CD4-positive, alpha-beta memory T cell (primary cell): ENCODE results near the gene G6PC3. TPM values are rescaled to one million over a fixed set of nuclear protein-coding genes. Genes with fewer than 3 reads are reported as not detected.

ENCODE experiments used
- CTCF ChIA-PET: fragments of 350-600 bp; sonication (Branson Sonifier 250); formaldehyde crosslinking; loops from one replicate; lab custom pipeline; 2021; ENCODE audit warnings: inconsistent platforms; ENCODE audit not compliant: partially characterized antibody; lab: Charles Lee
- POLR2A ChIA-PET: fragments of 350-600 bp; sonication (Branson Sonifier 250); formaldehyde crosslinking; loops from one replicate; lab custom pipeline; 2021; ENCODE audit not compliant: partially characterized antibody; lab: Charles Lee
- DNase-seq, 5 donors: peaks; one replicate each; pipeline versions ENCODE4 v3.0.0 to v3.0.0-alpha.2; 2020 to 2022; ENCODE audit warnings: mixed read lengths in 1 of 5
- H3K27ac ChIP-seq: one replicate; pipeline ENCODE4 v1.7.0; 2013; ENCODE audit warnings: low read depth, low read length
- H3K27me3 ChIP-seq: 2 replicates; pipeline ENCODE4 v1.7.0; 2013; ENCODE audit warnings: mild to moderate bottlenecking, low read length, moderate library complexity; ENCODE audit not compliant: insufficient read depth
- H3K36me3 ChIP-seq: 2 replicates; pipeline ENCODE4 v1.7.0; 2013; ENCODE audit warnings: mild to moderate bottlenecking, low read length, moderate library complexity; ENCODE audit not compliant: insufficient read depth
- H3K4me1 ChIP-seq: 2 replicates; pipeline ENCODE4 v1.7.0; 2013; ENCODE audit warnings: mild to moderate bottlenecking, low read length, moderate library complexity; ENCODE audit not compliant: insufficient read depth
- H3K4me3 ChIP-seq, 2 donors: one replicate each; pipeline ENCODE4 v1.7.0; 2013; ENCODE audit warnings: low read length in 2 of 2, mild to moderate bottlenecking in 1 of 2
- H3K9me3 ChIP-seq, 2 donors: one replicate each; pipeline ENCODE4 v1.7.0; 2013; ENCODE audit warnings: low read length in 2 of 2, control low read depth in 1 of 2; ENCODE audit not compliant: control insufficient read depth in 1 of 2
- H3K27ac Mint-ChIP-seq, 7 donors: one replicate each; pipeline ENCODE4 v1.8.0; 2020 to 2021; ENCODE audit warnings: mixed read lengths in 7 of 7, mild to moderate bottlenecking in 6 of 7, inconsistent platforms in 3 of 7, moderate library complexity in 3 of 7
- H3K27me3 Mint-ChIP-seq, 2 donors: one replicate each; pipeline ENCODE4 v1.8.0; 2020 to 2021; ENCODE audit warnings: mixed read lengths in 2 of 2
- H3K36me3 Mint-ChIP-seq, 2 donors: one replicate each; pipeline ENCODE4 v1.8.0; 2020 to 2021; ENCODE audit warnings: mixed read lengths in 2 of 2, inconsistent platforms in 1 of 2, mild to moderate bottlenecking in 1 of 2
- H3K4me1 Mint-ChIP-seq, 4 donors: one replicate each; pipeline ENCODE4 v1.8.0; 2020 to 2021; ENCODE audit warnings: mixed read lengths in 4 of 4, mild to moderate bottlenecking in 1 of 4
- H3K4me3 Mint-ChIP-seq, 8 donors: one replicate each; pipeline ENCODE4 v1.8.0; 2020 to 2021; ENCODE audit warnings: mixed read lengths in 8 of 8, mild to moderate bottlenecking in 7 of 8, moderate library complexity in 6 of 8, inconsistent platforms in 3 of 8
- H3K9me3 Mint-ChIP-seq, 8 donors: one replicate each; pipeline ENCODE4 v1.8.0; 2020 to 2021; ENCODE audit warnings: mixed read lengths in 8 of 8, mild to moderate bottlenecking in 5 of 8, inconsistent platforms in 3 of 8, moderate library complexity in 1 of 8
- intact Hi-C: fragments of 100-400 bp; cut with micrococcal nuclease; formaldehyde crosslinking; loops from one replicate; pipeline ENCODE4 v1.15.1; 2023
- polyA plus RNA-seq, 2 donors: library from polyadenylated mRNA; unstranded; fragments of 300-500 nt; fragmentation: Illumina TruSeq; gene quantifications; one replicate each; pipeline ENCODE4 v1.2.3, GENCODE V29; 2021
- total RNA-seq, 2 experiments: library from RNA; stranded (reverse); gene quantifications; one replicate each; pipeline ENCODE4 v1.2.3, GENCODE V29; 2021

The G6PC3 gene
- total and polyA plus RNA-seq, 4 experiments from 2014 or later: 10.6 to 17.9 (median 13.7) TPM

GRCh38 chr17:44075598-44076293 is 5.2 kb downstream of the G6PC3 start:
- no peaks in the 10 kb centered on the region for H3K27me3 Mint-ChIP-seq
- peaks cover 14% of the 10 kb centered on the region for H3K4me1 ChIP-seq
- no peaks in the 10 kb centered on the region for H3K9me3 ChIP-seq
- intact Hi-C loops: no loop called here
- H3K27ac Mint-ChIP-seq: peak overlapping the region in 3 of 7 donors; percentile 13 to 68 (median 35)
- CTCF ChIA-PET: no interaction called here
- no peak overlapping the region for H3K4me3 Mint-ChIP-seq
- H3K4me3 ChIP-seq: no peak overlapping the region
- H3K36me3 ChIP-seq: peaks cover 15% of the 10 kb centered on the region
- POLR2A ChIA-PET: no interaction called here
- peaks cover 0 to 2% (median 0%) of the 10 kb centered on the region in 8 donors for H3K9me3 Mint-ChIP-seq
- no peak for DNase-seq
- H3K27me3 ChIP-seq: no peaks in the 10 kb centered on the region
- peaks cover 10 to 20% (median 15%) of the 10 kb centered on the region in 4 donors for H3K4me1 Mint-ChIP-seq
- peaks cover 5 to 39% of the 10 kb centered on the region in 2 donors for H3K36me3 Mint-ChIP-seq
- H3K27ac ChIP-seq: no peak overlapping the region

GRCh38 chr17:44076716-44077594 is 6.4 kb downstream of the G6PC3 start:
- Histone ChIP-seq H3K4me3 (no peak overlapping the region), H3K27me3 (no peaks in the 10 kb centered on the region), H3K27ac (no peak overlapping the region), H3K36me3 (peaks cover 17% of the 10 kb centered on the region), H3K4me1 (peaks cover 2% of the 10 kb centered on the region), H3K9me3 (no peaks in the 10 kb centered on the region)
- no peaks in the 10 kb centered on the region for H3K27me3 Mint-ChIP-seq
- peaks cover 0 to 2% (median 0%) of the 10 kb centered on the region in 8 donors for H3K9me3 Mint-ChIP-seq
- peaks cover 1 to 8% (median 5%) of the 10 kb centered on the region in 4 donors for H3K4me1 Mint-ChIP-seq
- POLR2A ChIA-PET: no interaction called here
- H3K4me3 Mint-ChIP-seq: no peak overlapping the region
- DNase-seq: no peak
- peak overlapping the region in 4 of 7 donors; percentile 24 to 72 (median 43) for H3K27ac Mint-ChIP-seq
- intact Hi-C loops: no loop called here
- H3K36me3 Mint-ChIP-seq: peaks cover 6 to 37% of the 10 kb centered on the region in 2 donors
- CTCF ChIA-PET: no interaction called here

- Histone ChIP-seq H3K4me3 (no peak overlapping the region), H3K27me3 (no peaks in the 10 kb centered on the region), H3K27ac (no peak overlapping the region), H3K9me3 (no peaks in the 10 kb centered on the region), H3K4me1 (no peaks in the 10 kb centered on the region), H3K36me3 (peaks cover 19% of the 10 kb centered on the region)
- no peak overlapping the region for H3K4me3 Mint-ChIP-seq
- no peak overlapping the region for H3K27ac Mint-ChIP-seq
- CTCF ChIA-PET: no interaction called here
- no peaks in the 10 kb centered on the region for H3K27me3 Mint-ChIP-seq
- no peak for DNase-seq
- intact Hi-C loops: no loop called here
- H3K4me1 Mint-ChIP-seq: peaks cover 0 to 5% (median 2%) of the 10 kb centered on the region in 4 donors
- peaks cover 0 to 2% (median 0%) of the 10 kb centered on the region in 8 donors for H3K9me3 Mint-ChIP-seq
- H3K36me3 Mint-ChIP-seq: peaks cover 11 to 43% of the 10 kb centered on the region in 2 donors
- POLR2A ChIA-PET: no interaction called here
These were observed 7.0 kb downstream of the G6PC3 start for GRCh38 chr17:44077595-44077909.

- no peaks in the 10 kb centered on the region for H3K27me3 ChIP-seq
- CTCF ChIA-PET: interaction anchor here (0.6 kb wide), 1 partner anchor 121 kb away, joined by 4 read pairs; no protein-coding TSS in a partner anchor
These were observed 7.9 kb downstream of the G6PC3 start for GRCh38 chr17:44078412-44078811.

GRCh38 chr17:44079877-44080821 is 9.6 kb downstream of the G6PC3 start:
- ChIA-PET CTCF (no interaction called here), POLR2A (no interaction called here)
- no peak overlapping the region for H3K4me3 ChIP-seq
- no peaks in the 10 kb centered on the region for H3K9me3 ChIP-seq
- Mint-ChIP-seq H3K4me3 (no peak overlapping the region), H3K36me3 (peaks cover 14 to 58% of the 10 kb centered on the region in 2 donors), H3K27me3 (no peaks in the 10 kb centered on the region), H3K9me3 (peaks cover 0 to 3% (median 0%) of the 10 kb centered on the region in 8 donors), H3K4me1 (no peaks in the 10 kb centered on the region), H3K27ac (peak overlapping the region in 2 of 7 donors; percentile 71 to 74)
- peaks cover 23% of the 10 kb centered on the region for H3K36me3 ChIP-seq
- H3K27ac ChIP-seq: no peak overlapping the region
- intact Hi-C loops: no loop called here
- no peak for DNase-seq
- no peaks in the 10 kb centered on the region for H3K4me1 ChIP-seq
- H3K27me3 ChIP-seq: no peaks in the 10 kb centered on the region

More at GRCh38 chr17:44078412-44078811, 7.9 kb downstream of the G6PC3 start:
- no peak for DNase-seq
- intact Hi-C loops: no loop called here
- peaks cover 19% of the 10 kb centered on the region for H3K36me3 ChIP-seq
- H3K4me1 ChIP-seq: no peaks in the 10 kb centered on the region
- H3K9me3 Mint-ChIP-seq: peaks cover 0 to 2% (median 0%) of the 10 kb centered on the region in 8 donors
- no peaks in the 10 kb centered on the region for H3K4me1 Mint-ChIP-seq
- H3K27ac Mint-ChIP-seq: peak overlapping the region in 1 of 7 donors; percentile 4
- no peaks in the 10 kb centered on the region for H3K9me3 ChIP-seq
- POLR2A ChIA-PET: interaction anchor here (0.8 kb wide), 1 partner anchor 12 kb away, joined by 3 read pairs; no protein-coding TSS in a partner anchor
- no peak overlapping the region for H3K4me3 ChIP-seq
- H3K36me3 Mint-ChIP-seq: peaks cover 14 to 49% of the 10 kb centered on the region in 2 donors
- no peak overlapping the region for H3K27ac ChIP-seq
- H3K4me3 Mint-ChIP-seq: no peak overlapping the region
- H3K27me3 Mint-ChIP-seq: no peaks in the 10 kb centered on the region

- Histone ChIP-seq H3K27ac (no peak overlapping the region), H3K27me3 (no peaks in the 10 kb centered on the region), H3K9me3 (no peaks in the 10 kb centered on the region), H3K4me3 (no peak overlapping the region), H3K36me3 (peaks cover 16% of the 10 kb centered on the region), H3K4me1 (no peaks in the 10 kb centered on the region)
- Mint-ChIP-seq H3K36me3 (peaks cover 13 to 47% of the 10 kb centered on the region in 2 donors), H3K27ac (peak overlapping the region in 1 of 7 donors; percentile 57), H3K4me3 (no peak overlapping the region), H3K4me1 (peaks cover 0 to 3% (median 0%) of the 10 kb centered on the region in 4 donors), H3K9me3 (peaks cover 0 to 1% (median 0%) of the 10 kb centered on the region in 8 donors), H3K27me3 (no peaks in the 10 kb centered on the region)
- no peak for DNase-seq
- ChIA-PET POLR2A (no interaction called here), CTCF (no interaction called here)
- intact Hi-C loops: no loop called here
These were observed 11.1 kb downstream of the G6PC3 start for GRCh38 chr17:44081681-44082080.
